IPS DF 4.7 (cell line): ENCODE data around the gene VCY.
"Not testable (repeated sequence)": the region's sequence is repeated elsewhere in the genome, so short reads cannot be mapped to it uniquely, and the experiment has no call there.

Experiments
- DNase-seq: peaks from one replicate; pipeline ENCODE4 v3.0.0-alpha.2; 2013; ENCODE audit warnings: low spot score; ENCODE audit errors: extremely low read depth

VCY gene

GRCh38 chrY:13986373-13986772 lies at the start of gene VCY:
Gene VCY, minus strand, starts transcription at chrY:13986473. Its CDS starts 33 bp downstream, at chrY:13986440.
- not testable (repeated sequence) for DNase-seq

DNA sequence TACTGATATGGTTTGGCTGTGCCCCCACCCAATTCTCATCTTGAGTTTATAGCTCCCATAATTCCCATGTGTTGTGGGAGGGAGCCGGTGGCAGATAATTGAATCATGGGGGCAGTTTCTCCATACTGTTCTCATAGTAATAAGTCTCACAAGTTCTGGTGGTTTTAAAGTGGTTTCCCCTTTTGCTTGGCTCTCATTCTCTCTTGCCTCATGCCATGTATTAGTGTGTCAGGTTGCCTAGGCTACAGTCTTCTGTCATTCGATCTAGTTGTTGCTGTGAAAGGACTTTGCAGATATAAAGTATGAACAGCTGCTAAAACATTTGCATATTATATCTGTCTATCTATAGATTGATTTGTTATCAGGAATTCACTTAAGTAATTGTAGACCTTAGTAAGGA lies 44.1 kb upstream of the VCY start:
- not testable (repeated sequence) for DNase-seq

- not testable (repeated sequence) for DNase-seq
Observed at GRCh38 chrY:14011916-14012315, 25.6 kb upstream of the VCY start.

- DNase-seq = not testable (repeated sequence)
Observed at GRCh38 chrY:13942406-13942805, 43.9 kb downstream of the VCY start.
